Hematopoietic multipotent progenitor cell (in vitro differentiated cells): ENCODE results near the gene BRMS1. TPM values are rescaled to one million over a fixed set of nuclear protein-coding genes. Genes with fewer than 3 reads are reported as not detected.

Source experiments
- DNase-seq, 3 donors: peaks; one replicate each; pipeline ENCODE4 v3.0.0-alpha.2; 2011 to 2015; ENCODE audit warnings: low read depth in 2 of 3, low spot score in 2 of 3
- small RNA-seq: library from RNA; depleted of rRNA; stranded (forward); fragments of <200 nt; gene quantifications from one replicate; pipeline ENCODE3, GENCODE V24; 2012
- total RNA-seq: library from RNA; depleted of rRNA; stranded (reverse); fragments of >200 nt; gene quantifications from one replicate; pipeline ENCODE4 v1.2.3, GENCODE V29; 2012

The BRMS1 gene
- total RNA-seq, 1 donor: 42.0 TPM

DNA sequence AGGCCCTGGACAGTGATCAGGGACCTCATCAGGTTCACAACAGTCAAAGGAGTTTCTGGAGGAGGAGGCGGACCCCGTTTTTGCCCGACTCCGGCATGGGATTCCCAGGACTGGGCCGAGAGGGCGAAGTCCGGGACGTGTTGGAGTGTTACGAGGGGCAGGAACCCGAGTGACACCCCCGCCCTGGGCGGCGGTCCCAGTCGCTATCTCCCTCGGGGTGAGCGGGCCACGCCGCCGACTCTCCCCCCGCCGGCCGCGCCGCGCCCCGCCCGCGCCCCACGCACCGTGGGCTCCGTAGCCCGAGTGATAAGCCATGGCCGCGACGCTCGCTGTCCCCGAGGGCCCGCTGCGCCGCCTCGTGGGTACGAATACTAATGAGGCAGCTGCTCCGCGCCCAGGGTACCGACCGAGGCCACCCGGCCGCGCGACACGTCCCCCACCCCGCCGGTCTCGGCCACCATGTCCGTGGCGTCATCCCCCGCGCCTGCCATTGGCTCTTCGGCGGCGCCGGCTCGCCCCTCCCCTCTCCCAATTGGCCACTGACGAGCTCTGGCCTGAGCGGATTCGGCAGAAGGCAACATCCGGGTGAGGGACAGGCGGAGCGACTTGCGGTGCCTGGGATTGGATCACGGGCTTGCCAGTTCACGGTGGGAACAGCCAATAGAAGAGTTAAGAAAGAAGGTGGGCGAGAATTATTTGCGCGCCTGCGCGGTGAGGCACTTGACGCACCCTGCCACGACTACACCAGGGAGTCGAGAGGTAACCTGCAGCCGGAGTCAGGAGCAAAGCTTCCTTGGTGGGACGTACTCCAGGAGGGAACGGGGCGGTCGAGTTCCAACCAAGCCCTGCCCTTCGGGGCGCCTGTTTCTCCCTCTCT lies 56.0 kb downstream of the BRMS1 start, which contains the start of gene YIF1A:
TSS of gene YIF1A (minus strand) at position 473 of the 877 bp plus-strand sequence. CDS start at position 315, 158 bp downstream.
- DNase-seq: peak; percentile 92 to 99 (median 99)

DNA sequence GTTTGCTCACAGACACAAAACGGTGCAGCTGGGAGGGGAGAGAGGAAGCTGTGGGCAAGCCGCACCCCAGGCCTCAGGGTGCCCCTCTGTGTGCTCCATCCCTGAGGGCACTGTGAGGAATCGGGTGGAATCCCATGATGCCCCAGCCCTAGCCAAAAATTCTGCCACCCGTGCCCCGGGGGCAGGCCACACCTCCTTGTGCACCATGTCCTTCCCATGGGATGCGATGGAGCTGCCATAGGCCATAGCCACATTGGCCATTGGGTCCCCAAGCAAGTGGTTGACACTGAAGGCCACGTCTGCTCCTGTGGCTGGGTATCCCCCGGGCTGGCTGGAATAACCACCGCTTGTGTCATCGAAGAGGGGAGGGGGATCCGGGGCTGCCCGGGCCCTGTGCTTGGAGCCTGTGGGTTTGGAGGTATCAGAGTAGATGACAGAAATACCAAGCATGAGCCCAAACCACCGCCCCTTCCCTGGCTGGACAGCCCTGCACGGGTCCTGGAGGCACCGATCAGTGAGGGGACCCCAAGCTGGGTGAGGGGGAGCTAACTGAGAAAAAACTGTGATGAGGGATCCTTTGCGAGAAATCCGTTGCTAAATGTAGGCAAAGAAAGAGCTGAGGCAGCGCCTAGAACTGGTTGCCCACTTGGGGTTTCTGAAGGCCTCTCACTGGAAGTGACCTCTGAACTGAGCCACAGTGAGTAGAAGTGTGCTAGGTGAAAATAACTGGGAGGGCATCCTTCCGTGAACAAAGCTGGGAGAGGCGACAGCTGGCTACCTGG lies 56.8 kb downstream of the BRMS1 start:
- DNase-seq: no peak

Small RNA genes lying within 50 kb of the gene (small RNA-seq; reads per million reads assigned to genes)
- not detected for gene RF00017
- 0.88 reads per million, percentile 25 among the genes with 10 or more reads in this experiment for gene RNU1-84P

Other genes with a start within 250 kb of the BRMS1 start
- 11.8 TPM for gene KLC2, start 87.4 kb downstream of the BRMS1 start, total RNA-seq
- 103 TPM for gene RAB1B, start 76.5 kb downstream of the BRMS1 start, total RNA-seq
- 2.7 TPM for gene CNIH2, start 66.9 kb downstream of the BRMS1 start, total RNA-seq
- 75.7 TPM for gene YIF1A, start 56.0 kb downstream of the BRMS1 start, total RNA-seq
- 0.27 TPM for gene TMEM151A, start 53.2 kb downstream of the BRMS1 start, total RNA-seq
- 1.1 TPM for gene CD248, start 28.1 kb downstream of the BRMS1 start, total RNA-seq
- gene RIN1, start 8.7 kb downstream of the BRMS1 start, total RNA-seq: 3.0 TPM
- gene B4GAT1, start 2.5 kb upstream of the BRMS1 start, total RNA-seq: 12.7 TPM
- gene SLC29A2, start 26.7 kb upstream of the BRMS1 start, total RNA-seq: 6.5 TPM
- gene NPAS4, start 75.9 kb upstream of the BRMS1 start, total RNA-seq: not detected
- gene MRPL11, start 93.7 kb upstream of the BRMS1 start, total RNA-seq: 24.8 TPM
- 8.1 TPM for gene PELI3, start 121.8 kb upstream of the BRMS1 start, total RNA-seq
- gene DPP3, start 135.3 kb upstream of the BRMS1 start, total RNA-seq: 44.2 TPM
- gene BBS1, start 165.5 kb upstream of the BRMS1 start, total RNA-seq: 50.1 TPM
- 32.0 TPM for gene ZDHHC24, start 200.9 kb upstream of the BRMS1 start, total RNA-seq
- not detected for gene ACTN3, start 201.8 kb upstream of the BRMS1 start, total RNA-seq
- 65.2 TPM for gene CTSF, start 223.5 kb upstream of the BRMS1 start, total RNA-seq
- gene CCDC87, start 248.0 kb upstream of the BRMS1 start, total RNA-seq: 0.27 TPM
- 103 TPM for gene CCS, start 248.1 kb upstream of the BRMS1 start, total RNA-seq